Measurements from ENCODE around the gene DDOST.
"Not testable (repeated sequence)": the region's sequence is repeated elsewhere in the genome, so short reads cannot be mapped to it uniquely, and the experiment has no call there.

The DDOST gene

GRCh38 chr1:20689645-20690056, 28.5 kb upstream of the DDOST start:
- DNase-seq = no peak

- no peak for DNase-seq
These were observed 25.9 kb upstream of the DDOST start for GRCh38 chr1:20686883-20687725.

GRCh38 chr1:20685741-20686140, 24.6 kb upstream of the DDOST start:
- no peak for DNase-seq

GRCh38 chr1:20685099-20685662, 24.0 kb upstream of the DDOST start:
- DNase-seq = no peak

- DNase-seq = no peak
These were observed 23.5 kb upstream of the DDOST start for GRCh38 chr1:20684651-20685050.

- DNase-seq = no peak
These were observed 23.0 kb upstream of the DDOST start for GRCh38 chr1:20684050-20684620.

- DNase-seq = no peak
These were observed 22.4 kb upstream of the DDOST start for GRCh38 chr1:20683614-20684013.

- DNase-seq = no peak
These were observed 21.5 kb upstream of the DDOST start for GRCh38 chr1:20682571-20683236.

GRCh38 chr1:20681999-20682398, 20.8 kb upstream of the DDOST start:
- no peak for DNase-seq

GRCh38 chr1:20680269-20680668, 19.1 kb upstream of the DDOST start:
- no peak for DNase-seq

- no peak for DNase-seq
These were observed 17.4 kb upstream of the DDOST start for GRCh38 chr1:20678599-20678998.

GRCh38 chr1:20673626-20674025, 12.5 kb upstream of the DDOST start:
- not testable (repeated sequence) for DNase-seq

GRCh38 chr1:20672265-20672632, 11.1 kb upstream of the DDOST start:
- DNase-seq = no peak

GRCh38 chr1:20670936-20671335, 9.8 kb upstream of the DDOST start:
- DNase-seq = no peak

GRCh38 chr1:20668581-20668980, 7.4 kb upstream of the DDOST start:
- DNase-seq = no peak

- DNase-seq = peak; percentile 10
These were observed 5.6 kb upstream of the DDOST start for GRCh38 chr1:20666804-20667203.

GRCh38 chr1:20666146-20666545, 5.0 kb upstream of the DDOST start:
- DNase-seq = no peak

GRCh38 chr1:20665726-20666125, 4.6 kb upstream of the DDOST start:
- DNase-seq = no peak

- no peak for DNase-seq
These were observed 3.0 kb upstream of the DDOST start for GRCh38 chr1:20663969-20664715.

GRCh38 chr1:20663365-20663764, 2.2 kb upstream of the DDOST start:
- DNase-seq = no peak

- no peak for DNase-seq
These were observed 924 bp upstream of the DDOST start for GRCh38 chr1:20662110-20662475.

GRCh38 chr1:20660847-20661206, 342 bp downstream of the DDOST start:
- DNase-seq = peak; percentile 27

GRCh38 chr1:20660363-20660762, 806 bp downstream of the DDOST start:
- DNase-seq = no peak
